Liver (tissue), 9 donors: ENCODE data around the gene MAP2K6. TPM values are rescaled to one million over a fixed set of nuclear protein-coding genes. Genes with fewer than 3 reads are reported as not detected.

ENCODE experiments used
- DNase-seq: peaks from one replicate; pipeline ENCODE4 v3.0.0-alpha.2; 2017; ENCODE audit warnings: low spot score
- H3K27ac ChIP-seq, 2 donors: one replicate each; pipeline ENCODE4 v1.7.0; 2013; ENCODE audit warnings: inconsistent platforms in 2 of 2, low read length in 2 of 2, control low read depth in 1 of 2, low read depth in 1 of 2, mild to moderate bottlenecking in 1 of 2
- H3K27me3 ChIP-seq, 4 donors: one replicate each; pipeline versions ENCODE4 v1.6.1 to v1.7.0; 2013; ENCODE audit warnings: low read length in 3 of 4, inconsistent platforms in 1 of 4, mild to moderate bottlenecking in 1 of 4, moderate library complexity in 1 of 4; ENCODE audit not compliant: control insufficient read depth in 4 of 4, insufficient read depth in 4 of 4
- H3K36me3 ChIP-seq, 4 donors: one replicate each; pipeline versions ENCODE4 v1.6.1 to v1.7.0; 2013; ENCODE audit warnings: low read length in 3 of 4, mild to moderate bottlenecking in 3 of 4, low read depth in 1 of 4, moderate library complexity in 1 of 4; ENCODE audit not compliant: control insufficient read depth in 4 of 4, insufficient read depth in 3 of 4
- H3K4me1 ChIP-seq, 4 donors: one replicate each; pipeline versions ENCODE4 v1.6.1 to v1.7.0; 2013; ENCODE audit warnings: low read length in 3 of 4, mild to moderate bottlenecking in 3 of 4, moderate library complexity in 1 of 4; ENCODE audit not compliant: control insufficient read depth in 4 of 4, insufficient read depth in 4 of 4
- H3K4me3 ChIP-seq, 3 donors: one replicate each; pipeline versions ENCODE4 v1.6.1 to v1.7.0; 2013; ENCODE audit warnings: low read length in 3 of 3, control low read depth in 1 of 3, low read depth in 1 of 3, mild to moderate bottlenecking in 1 of 3
- H3K9ac ChIP-seq, 2 donors: one replicate each; pipeline ENCODE4 v1.7.0; 2013; ENCODE audit warnings: low read length in 2 of 2, mild to moderate bottlenecking in 2 of 2, moderate library complexity in 2 of 2, control low read depth in 1 of 2, low read depth in 1 of 2
- H3K9me3 ChIP-seq, 4 donors: one replicate each; pipeline versions ENCODE4 v1.6.1 to v1.7.0; 2013; ENCODE audit warnings: low read length in 3 of 4; ENCODE audit not compliant: control insufficient read depth in 4 of 4
- EGR1 ChIP-seq, 2 donors: IDR thresholded peaks; 2 replicates each; pipeline ENCODE4 v1.6.1; 2016 to 2018; ENCODE audit warnings: antibody characterized with exemption in 2 of 2, low read depth in 2 of 2
- FOXA2 ChIP-seq: IDR thresholded peaks from 2 replicates; pipeline ENCODE4 v1.6.1; 2016; ENCODE audit warnings: antibody characterized with exemption
- GABPA ChIP-seq, 2 donors: IDR thresholded peaks in 1 of 2; conservative IDR thresholded peaks in 1 of 2; 2 replicates each; pipeline ENCODE4 v1.6.1; 2016; ENCODE audit warnings: antibody characterized with exemption in 2 of 2, mild to moderate bottlenecking in 1 of 2, moderate library complexity in 1 of 2
- HNF4A ChIP-seq, 2 donors: conservative IDR thresholded peaks; 2 replicates each; pipeline ENCODE4 v1.6.1; 2016; ENCODE audit warnings: antibody characterized with exemption in 2 of 2, mild to moderate bottlenecking in 2 of 2
- HNF4G ChIP-seq: IDR thresholded peaks from 2 replicates; pipeline ENCODE4 v1.6.1; 2016; ENCODE audit warnings: antibody characterized with exemption
- JUND ChIP-seq, 2 donors: IDR thresholded peaks; 2 replicates each; pipeline ENCODE4 v1.6.1; 2016; ENCODE audit warnings: antibody characterized with exemption in 2 of 2
- NR2F2 ChIP-seq: IDR thresholded peaks from 2 replicates; pipeline ENCODE4 v1.6.1; 2016; ENCODE audit warnings: antibody characterized with exemption
- RAD21 ChIP-seq, 2 donors: IDR thresholded peaks; 2 replicates each; pipeline ENCODE4 v1.6.1; 2016; ENCODE audit warnings: antibody characterized with exemption in 2 of 2, mild to moderate bottlenecking in 2 of 2
- RXRA ChIP-seq, 2 donors: IDR thresholded peaks; 2 replicates each; pipeline ENCODE4 v1.6.1; 2017 to 2018; ENCODE audit warnings: antibody characterized with exemption in 2 of 2, mild to moderate bottlenecking in 1 of 2
- SP1 ChIP-seq: IDR thresholded peaks from 2 replicates; pipeline ENCODE4 v1.6.1; 2018; ENCODE audit warnings: antibody characterized with exemption, mild to moderate bottlenecking
- TAF1 ChIP-seq: conservative IDR thresholded peaks from 2 replicates; pipeline ENCODE4 v1.6.1; 2016; ENCODE audit warnings: antibody characterized with exemption, mild to moderate bottlenecking
- YY1 ChIP-seq: IDR thresholded peaks from 2 replicates; pipeline ENCODE4 v1.6.1; 2016; ENCODE audit warnings: antibody characterized with exemption, mild to moderate bottlenecking
- WGBS: extraction: QIAGEN DNeasy Blood & Tissue Kit; methylation state at CpG from one replicate; pipeline ENCODE4 v1.1.7; 2013; 5-methylcytosine and 5-hydroxymethylcytosine counted together
- polyA plus RNA-seq, 2 donors: library from polyadenylated mRNA; stranded (reverse) in 1 of 2; unstranded in 1 of 2; fragments of 200-250 nt in 1 of 2; fragments of >200 nt in 1 of 2; fragmentation: Nextera tagmentation in 1 of 2; extraction: Ambion mirVana in 1 of 2; gene quantifications; one replicate each; pipeline versions ENCODE4 v1.2.1 to v1.2.3, GENCODE V29; 2013 to 2015
- total RNA-seq, 2 donors: library from RNA; depleted of rRNA; stranded (reverse); fragments of >200 nt; gene quantifications; one replicate each; pipeline ENCODE4 v1.2.3, GENCODE V29; 2014
- TF ChIP-seq, protein P1 (sequence below): IDR thresholded peaks from 2 replicates; pipeline ENCODE4 v1.6.1; 2016; ENCODE audit warnings: antibody characterized with exemption
- TF ChIP-seq, protein P2 (sequence below): IDR thresholded peaks from 2 replicates; pipeline ENCODE4 v1.6.1; 2016; ENCODE audit warnings: antibody characterized with exemption, mild to moderate bottlenecking
- TF ChIP-seq, protein P3 (sequence below): IDR thresholded peaks from 2 replicates; pipeline ENCODE4 v1.6.1; 2016; ENCODE audit warnings: antibody characterized with exemption
- donor health status: healthy.
- donor health status: healthy.
- donor health status: healthy.
- donor health status: healthy.
- donor health status: healthy.

The MAP2K6 gene
- total and polyA plus RNA-seq, 4 donors: 0.31 to 5.4 (median 2.6) TPM

DNA sequence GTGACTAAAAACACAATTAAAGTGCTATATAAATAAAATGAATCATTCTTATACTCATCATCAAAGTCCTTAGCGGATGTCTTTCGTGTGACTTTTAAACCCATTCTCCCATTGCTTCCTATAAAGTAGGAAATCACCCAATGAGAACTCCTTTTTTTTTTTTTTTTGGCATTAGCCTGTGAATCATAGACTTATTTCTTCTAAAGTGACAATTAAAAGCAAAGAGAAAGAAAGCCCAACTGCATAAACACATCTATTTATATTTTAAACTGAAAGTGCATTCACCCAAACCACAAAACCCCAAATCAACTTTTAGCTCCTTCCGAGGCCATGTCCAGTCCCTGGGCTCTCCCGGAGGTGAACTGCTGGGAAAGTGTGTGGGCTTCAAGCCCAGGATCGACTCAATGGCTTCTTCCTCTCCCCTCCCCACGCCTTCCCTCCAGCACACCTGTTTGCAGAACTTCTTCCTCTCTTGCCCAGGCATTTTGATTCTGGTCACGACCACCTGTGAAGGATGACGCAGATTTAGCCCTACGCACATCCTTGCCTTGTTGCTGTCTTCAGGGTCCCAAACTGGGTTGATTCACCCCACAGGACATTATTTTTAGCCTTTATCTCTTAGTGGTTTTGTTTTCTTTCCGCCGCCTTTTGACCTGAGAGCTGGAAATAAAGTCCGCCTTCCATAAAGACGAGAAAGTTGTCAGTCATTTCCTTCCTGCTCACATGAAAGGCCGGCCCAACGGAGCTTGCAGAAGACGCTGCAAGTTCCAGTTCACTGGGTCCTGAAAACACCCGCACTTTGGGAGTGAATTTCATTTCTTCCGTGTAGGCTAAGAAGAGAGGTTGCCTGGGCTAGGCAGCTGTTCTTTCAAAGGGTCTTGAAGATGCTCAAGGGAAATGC, 166.8 kb downstream of the MAP2K6 start:
- no peak overlapping the region for H3K9ac ChIP-seq
- peak; percentile 64 for TF ChIP-seq NR2F2
- TF ChIP-seq, protein P1, sequence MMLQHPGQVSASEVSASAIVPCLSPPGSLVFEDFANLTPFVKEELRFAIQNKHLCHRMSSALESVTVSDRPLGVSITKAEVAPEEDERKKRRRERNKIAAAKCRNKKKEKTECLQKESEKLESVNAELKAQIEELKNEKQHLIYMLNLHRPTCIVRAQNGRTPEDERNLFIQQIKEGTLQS: no peak
- no peaks in the 10 kb centered on the region for H3K9me3 ChIP-seq
- H3K4me1 ChIP-seq: no peaks in the 10 kb centered on the region
- DNase-seq: no peak
- peaks cover 0 to 5% (median 0%) of the 10 kb centered on the region in 4 donors for H3K27me3 ChIP-seq
- H3K4me3 ChIP-seq: no peak overlapping the region
- H3K36me3 ChIP-seq: no peaks in the 10 kb centered on the region
- peak overlapping the region in 1 of 2 donors; percentile 28 for H3K27ac ChIP-seq
- WGBS: 52% methylated on average over 18 of the region's 18 CpGs

DNA sequence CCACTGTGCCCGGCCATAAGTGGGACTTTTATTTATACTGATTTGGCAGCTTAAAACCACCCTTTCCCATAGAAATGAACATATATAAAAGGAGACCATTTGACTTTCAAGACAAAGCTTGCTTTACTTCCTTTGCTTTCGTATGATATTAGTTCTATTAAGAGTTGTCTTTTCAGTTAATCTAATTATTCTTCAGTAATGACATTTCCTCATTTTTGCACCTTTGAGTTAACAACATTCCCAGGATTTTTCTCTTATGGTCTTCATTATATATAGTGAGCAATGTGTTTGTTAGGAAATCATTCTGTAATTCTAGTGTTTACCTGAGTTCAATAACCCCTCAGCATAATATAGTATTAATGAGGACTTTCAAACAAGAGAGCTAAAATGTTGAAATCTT, 173.8 kb downstream of the MAP2K6 start:
- Histone ChIP-seq H3K27ac (no peak overlapping the region), H3K9me3 (no peaks in the 10 kb centered on the region), H3K4me3 (no peak overlapping the region), H3K27me3 (no peaks in the 10 kb centered on the region), H3K4me1 (no peaks in the 10 kb centered on the region), H3K36me3 (no peaks in the 10 kb centered on the region), H3K9ac (no peak overlapping the region)
- no peak for TF ChIP-seq YY1
- TF ChIP-seq EGR1 (IDR thresholded peaks at IDR 0.05; ENCODE audit: low read depth in 2 of 2): no peak
- TF ChIP-seq FOXA2: no peak
- peak in 1 of 2 donors; percentile 5 for TF ChIP-seq RXRA (IDR thresholded peaks at IDR 0.05)
- TF ChIP-seq HNF4G: no peak
- no peak for TF ChIP-seq HNF4A (conservative IDR thresholded peaks at IDR 0.05)
- TF ChIP-seq, protein P2, sequence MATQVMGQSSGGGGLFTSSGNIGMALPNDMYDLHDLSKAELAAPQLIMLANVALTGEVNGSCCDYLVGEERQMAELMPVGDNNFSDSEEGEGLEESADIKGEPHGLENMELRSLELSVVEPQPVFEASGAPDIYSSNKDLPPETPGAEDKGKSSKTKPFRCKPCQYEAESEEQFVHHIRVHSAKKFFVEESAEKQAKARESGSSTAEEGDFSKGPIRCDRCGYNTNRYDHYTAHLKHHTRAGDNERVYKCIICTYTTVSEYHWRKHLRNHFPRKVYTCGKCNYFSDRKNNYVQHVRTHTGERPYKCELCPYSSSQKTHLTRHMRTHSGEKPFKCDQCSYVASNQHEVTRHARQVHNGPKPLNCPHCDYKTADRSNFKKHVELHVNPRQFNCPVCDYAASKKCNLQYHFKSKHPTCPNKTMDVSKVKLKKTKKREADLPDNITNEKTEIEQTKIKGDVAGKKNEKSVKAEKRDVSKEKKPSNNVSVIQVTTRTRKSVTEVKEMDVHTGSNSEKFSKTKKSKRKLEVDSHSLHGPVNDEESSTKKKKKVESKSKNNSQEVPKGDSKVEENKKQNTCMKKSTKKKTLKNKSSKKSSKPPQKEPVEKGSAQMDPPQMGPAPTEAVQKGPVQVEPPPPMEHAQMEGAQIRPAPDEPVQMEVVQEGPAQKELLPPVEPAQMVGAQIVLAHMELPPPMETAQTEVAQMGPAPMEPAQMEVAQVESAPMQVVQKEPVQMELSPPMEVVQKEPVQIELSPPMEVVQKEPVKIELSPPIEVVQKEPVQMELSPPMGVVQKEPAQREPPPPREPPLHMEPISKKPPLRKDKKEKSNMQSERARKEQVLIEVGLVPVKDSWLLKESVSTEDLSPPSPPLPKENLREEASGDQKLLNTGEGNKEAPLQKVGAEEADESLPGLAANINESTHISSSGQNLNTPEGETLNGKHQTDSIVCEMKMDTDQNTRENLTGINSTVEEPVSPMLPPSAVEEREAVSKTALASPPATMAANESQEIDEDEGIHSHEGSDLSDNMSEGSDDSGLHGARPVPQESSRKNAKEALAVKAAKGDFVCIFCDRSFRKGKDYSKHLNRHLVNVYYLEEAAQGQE: no peak
- TF ChIP-seq RAD21 (IDR thresholded peaks at IDR 0.05): no peak
- no peak for TF ChIP-seq GABPA (IDR thresholded peaks at IDR 0.05 in 1 of 2, conservative IDR thresholded peaks at IDR 0.05 in 1 of 2)
- no peak for DNase-seq
- WGBS: 76% methylated on average over 2 of the region's 2 CpGs

DNA sequence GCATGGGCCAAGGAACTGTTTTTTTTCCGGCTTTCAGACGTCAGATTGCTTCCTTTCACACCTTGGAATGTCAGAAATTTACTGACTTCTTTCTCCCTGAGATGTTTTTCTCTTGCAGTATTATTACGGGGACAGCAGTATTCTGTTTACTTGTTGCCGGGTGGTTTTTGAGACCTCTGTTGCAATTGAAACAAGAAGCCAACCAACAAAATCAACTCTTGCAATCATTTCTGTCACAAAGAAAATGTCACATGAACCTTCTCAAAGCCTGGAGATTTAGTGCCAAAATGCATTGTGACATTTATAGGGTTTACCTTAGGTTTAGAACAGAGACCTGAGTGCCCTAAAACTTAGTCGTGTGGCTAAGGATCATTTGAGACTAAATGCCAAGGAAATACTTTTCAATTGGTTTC, 174.3 kb downstream of the MAP2K6 start:
- TF ChIP-seq EGR1 (IDR thresholded peaks at IDR 0.05; ENCODE audit: low read depth in 2 of 2): no peak
- no peak for TF ChIP-seq JUND (IDR thresholded peaks at IDR 0.05)
- TF ChIP-seq SP1: no peak
- no peak for TF ChIP-seq RXRA (IDR thresholded peaks at IDR 0.05)
- TF ChIP-seq TAF1: no peak
- TF ChIP-seq, protein P3, sequence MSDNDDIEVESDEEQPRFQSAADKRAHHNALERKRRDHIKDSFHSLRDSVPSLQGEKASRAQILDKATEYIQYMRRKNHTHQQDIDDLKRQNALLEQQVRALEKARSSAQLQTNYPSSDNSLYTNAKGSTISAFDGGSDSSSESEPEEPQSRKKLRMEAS: no peak
- 56% methylated on average over 5 of the region's 5 CpGs for WGBS
- Histone ChIP-seq H3K4me1 (no peaks in the 10 kb centered on the region), H3K27me3 (no peaks in the 10 kb centered on the region), H3K9ac (no peak overlapping the region), H3K4me3 (no peak overlapping the region), H3K27ac (no peak overlapping the region), H3K36me3 (no peaks in the 10 kb centered on the region), H3K9me3 (no peaks in the 10 kb centered on the region)
- no peak for DNase-seq
